HG03575 (cell line): ENCODE data around the gene KNTC1.
"Not testable (repeated sequence)": the region's sequence is repeated elsewhere in the genome, so short reads cannot be mapped to it uniquely, and the experiment has no call there.

Experiments
- ATAC-seq: cut with Tn5 transposase; IDR thresholded peaks from one replicate; pipeline ENCODE4 v1.9.1; 2021; ENCODE audit not compliant: unreplicated experiment, insufficient number of reproducible peaks, low FRiP score; ENCODE audit errors: extremely low read depth

Gene KNTC1

DNA sequence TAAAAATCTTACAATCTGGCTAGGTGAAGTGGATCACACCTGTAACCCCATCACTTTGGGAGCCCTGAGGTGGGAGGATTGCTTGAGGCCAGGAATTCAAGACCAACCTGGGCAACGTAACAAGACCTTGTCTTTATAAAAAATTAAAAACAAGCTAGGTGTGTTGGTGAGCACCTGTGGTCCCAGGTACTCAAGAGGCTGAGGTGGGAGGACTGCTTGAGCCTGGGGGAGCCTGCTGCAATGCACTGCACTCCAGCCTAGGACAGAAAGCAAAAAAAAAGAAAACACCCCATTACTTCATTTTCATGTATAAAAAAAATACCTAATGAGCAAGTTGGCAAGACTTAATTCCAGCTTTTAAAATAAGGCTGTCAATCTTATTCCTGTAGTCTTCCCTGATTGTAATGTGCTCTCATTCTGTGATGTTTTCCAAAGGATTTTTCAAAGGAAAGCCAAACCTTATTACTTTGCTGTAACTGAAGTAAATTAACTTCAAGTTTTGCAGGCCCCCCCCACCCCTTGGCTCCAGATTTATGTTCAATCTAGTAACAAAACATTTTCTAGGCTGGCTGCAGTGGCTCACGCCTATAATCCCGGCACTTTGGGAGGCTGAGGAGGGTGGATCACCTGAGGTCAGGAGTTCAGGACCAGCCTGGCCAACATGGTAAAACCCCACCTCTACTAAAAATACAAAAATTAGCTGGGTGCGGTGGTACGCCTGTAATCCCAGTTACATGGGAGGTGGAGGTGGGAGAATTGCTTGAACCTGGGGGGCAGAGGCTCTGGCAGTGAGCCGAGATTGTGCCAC, 23.1 kb upstream of the KNTC1 start:
- ATAC-seq = no peak

DNA sequence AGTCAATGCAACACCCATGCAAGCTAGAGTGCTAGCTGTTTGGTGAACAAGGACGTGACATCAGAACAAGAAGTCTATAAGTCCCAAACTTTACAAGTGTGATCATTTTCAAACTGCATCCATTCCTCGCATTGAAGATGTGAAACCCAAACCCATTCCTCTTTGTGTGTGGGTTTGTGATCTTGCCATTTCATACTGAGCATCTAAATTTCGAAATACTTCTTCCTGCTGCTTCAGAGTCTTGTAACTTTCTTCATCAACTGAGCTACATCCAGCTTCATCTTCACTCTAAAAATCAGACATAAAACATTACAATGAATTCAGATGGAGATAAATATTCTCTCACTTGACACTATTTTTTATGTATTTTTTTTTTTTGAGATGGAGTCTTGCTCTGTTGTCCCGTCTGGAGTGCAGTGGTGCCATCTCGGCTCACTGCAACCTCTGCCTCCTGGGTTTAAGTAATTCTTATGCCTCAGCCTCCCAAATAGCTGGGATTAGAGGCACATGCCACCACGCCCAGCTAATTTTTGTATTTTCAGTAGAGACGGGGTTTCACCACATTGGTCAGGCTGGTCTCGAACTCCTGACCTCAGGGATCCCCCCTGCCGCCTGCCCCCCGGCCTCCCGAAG, 21.5 kb upstream of the KNTC1 start:
- ATAC-seq = no peak

DNA sequence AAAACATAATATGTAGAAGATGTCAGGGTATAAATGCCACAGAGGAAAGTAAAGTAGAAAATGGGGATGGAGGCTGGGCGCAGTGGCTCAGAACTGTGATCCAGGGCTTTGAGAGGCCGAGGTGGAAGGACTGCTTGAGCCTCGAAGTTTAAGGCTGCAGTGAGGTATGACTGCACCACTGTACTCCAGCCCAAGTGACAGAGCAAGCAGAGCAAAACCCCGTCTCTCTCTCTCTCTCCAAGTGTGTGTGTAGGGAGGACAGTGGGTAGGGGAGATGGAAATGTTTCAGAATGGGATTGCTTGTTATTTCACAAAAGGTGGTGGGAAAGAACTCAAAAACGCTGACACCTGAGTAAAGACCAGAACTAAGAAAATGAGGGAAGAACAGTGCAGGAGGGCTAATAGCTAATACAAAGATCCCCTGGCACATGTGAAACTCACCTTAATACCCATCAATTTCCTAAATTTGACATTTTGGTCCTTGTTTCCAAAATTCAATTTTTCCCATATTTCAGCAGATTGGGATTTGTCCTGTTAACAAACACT, 20.6 kb upstream of the KNTC1 start:
- no peak for ATAC-seq

DNA sequence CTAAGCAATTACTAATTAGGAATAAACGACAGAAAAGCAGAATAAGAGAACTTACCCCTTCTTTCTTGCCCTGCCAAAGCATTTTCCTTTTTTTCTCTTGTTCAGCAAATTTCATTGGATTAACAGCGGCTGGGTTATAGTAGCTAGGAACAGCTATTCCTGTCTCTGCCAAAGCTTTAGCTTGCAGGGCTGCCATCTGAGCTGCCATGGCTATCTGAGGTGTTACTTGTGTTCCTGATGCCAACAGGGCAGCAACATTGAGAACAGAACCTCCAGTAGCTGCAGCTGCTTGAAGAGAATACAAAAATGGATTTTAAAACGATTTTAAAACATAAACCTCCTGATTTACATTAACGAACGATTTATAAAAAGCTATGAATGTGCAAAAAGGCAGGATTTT, 18.9 kb upstream of the KNTC1 start:
- no peak for ATAC-seq

DNA sequence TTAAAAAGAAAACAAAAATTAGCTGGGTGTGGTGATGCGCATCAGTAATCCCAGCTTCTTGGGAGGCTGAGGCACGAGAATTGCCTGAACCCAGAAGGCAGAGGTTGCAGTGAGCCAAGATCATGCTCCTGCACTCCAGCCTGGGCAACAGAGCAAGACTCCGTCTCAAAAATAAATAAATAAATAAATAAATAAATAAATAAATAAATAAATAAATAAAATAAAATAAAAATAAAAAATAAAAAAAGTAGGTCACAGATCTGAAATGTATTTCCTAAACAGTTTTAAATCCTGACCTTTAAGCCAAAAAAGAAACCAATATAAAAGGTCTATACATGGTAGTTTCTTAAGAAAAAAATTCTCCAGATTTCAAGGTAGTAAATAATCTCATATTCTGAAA, 14.0 kb upstream of the KNTC1 start:
- not testable (repeated sequence) for ATAC-seq

DNA sequence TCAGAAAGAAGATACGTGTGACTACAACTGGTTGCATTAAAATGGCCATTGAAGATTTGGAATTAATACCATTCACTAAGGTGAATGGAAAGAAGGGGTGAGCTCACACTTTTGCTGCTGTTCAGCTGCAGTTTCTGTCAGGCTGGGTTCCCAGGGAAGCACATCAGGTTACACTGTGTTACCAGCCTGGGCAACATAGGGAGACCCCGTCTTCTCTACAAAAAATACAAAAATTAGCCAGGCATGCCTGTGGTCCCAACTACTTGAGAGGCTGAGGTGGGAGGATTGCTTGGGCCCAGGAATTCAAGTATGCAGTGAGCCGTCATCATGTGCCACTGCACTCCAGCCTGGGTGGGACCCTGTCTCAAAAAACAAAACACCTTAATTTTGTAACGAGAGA, 13.4 kb upstream of the KNTC1 start:
- ATAC-seq = no peak

DNA sequence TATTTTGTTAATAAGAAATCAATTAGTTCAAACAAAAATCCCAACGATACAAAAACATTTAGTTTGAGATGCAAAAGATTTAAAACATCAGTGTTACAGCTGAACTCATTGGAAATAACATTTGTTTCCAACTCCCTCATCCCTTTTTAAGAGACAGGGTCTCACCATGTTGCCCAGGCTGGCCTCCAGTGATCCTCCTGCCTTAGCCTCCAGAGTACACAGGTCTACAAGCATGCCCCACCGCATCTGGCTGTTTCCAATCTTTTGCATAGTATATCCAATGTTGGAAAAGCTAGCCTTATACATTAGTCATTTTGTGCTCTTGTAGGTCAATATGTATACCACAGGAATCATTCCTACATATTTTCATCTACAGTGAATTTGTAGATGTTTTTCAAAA, 11.8 kb upstream of the KNTC1 start:
- no peak for ATAC-seq

DNA sequence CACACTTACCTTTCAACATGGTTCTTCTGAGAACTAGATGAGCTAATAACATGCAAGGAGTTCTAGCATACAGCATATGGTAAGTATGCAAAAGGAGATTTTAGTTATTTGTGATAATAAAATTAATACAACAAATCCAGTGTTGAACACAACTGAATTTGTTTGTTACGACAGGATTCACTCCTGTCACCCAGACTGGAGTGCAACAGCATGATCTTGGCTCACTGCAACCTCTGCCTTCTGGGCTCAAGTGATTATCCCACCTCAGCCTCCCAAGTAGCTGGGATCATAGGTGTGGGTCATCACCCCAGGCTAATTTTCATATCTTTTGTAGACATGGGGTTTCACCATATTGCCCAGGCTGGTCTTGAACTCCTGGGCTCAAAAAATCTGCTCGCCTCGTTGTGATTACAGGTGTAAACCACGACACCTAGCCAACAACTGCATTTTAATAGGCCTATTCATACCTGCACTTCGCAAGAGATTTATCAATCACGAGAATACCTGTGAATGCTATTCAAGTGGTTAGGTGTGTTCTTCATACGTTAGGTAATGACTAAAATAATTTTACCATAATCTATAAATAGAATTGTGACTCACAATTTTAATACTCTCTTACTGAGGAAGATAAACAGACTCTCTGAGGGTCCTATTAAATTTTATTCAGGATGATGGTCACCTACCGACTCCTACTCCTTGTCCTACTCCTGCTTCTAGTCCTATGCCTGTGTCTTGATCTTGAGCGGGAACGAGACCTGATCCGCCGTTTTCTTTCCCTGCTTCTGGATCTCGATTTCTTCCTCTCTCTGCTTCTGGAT, 10.3 kb upstream of the KNTC1 start:
- no peak for ATAC-seq

DNA sequence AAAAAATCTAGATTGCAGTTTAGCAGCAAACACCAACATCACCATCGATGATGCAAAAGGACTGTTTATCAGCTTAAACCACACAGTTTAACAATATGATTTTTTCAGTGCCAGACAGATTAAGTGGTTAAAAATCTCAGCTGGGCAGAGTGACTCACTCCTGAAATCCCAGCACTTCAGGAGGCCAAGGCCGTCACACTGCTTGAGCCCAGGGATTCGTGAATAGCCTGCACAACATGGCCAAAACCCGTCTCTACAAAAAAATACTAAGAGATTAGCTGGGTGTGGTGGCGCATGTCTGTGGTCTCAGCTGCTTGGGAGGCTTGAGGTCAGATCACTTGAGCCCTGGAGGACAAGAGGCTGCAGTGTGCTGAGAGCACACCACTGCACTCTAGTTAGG, 9.2 kb upstream of the KNTC1 start:
- ATAC-seq = no peak

DNA sequence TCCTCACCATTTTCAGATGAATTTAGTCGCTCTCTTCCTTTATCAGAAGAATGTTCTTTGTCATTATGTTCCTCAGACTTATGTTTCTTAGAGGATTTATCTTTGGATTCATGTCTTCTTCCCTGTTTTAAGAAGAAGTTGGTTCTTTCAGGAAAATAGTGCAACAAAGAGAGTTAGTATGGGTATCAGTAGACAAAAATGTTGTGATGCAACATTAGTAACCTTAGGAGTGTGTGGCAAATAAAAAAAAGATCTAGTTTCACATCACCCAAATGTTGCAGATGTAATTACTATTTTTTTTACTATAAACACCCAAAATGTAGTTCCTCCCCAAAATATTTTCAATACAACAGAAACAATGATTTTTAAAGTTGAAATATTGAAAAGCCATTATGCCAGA, 8.1 kb upstream of the KNTC1 start:
- ATAC-seq = no peak

DNA sequence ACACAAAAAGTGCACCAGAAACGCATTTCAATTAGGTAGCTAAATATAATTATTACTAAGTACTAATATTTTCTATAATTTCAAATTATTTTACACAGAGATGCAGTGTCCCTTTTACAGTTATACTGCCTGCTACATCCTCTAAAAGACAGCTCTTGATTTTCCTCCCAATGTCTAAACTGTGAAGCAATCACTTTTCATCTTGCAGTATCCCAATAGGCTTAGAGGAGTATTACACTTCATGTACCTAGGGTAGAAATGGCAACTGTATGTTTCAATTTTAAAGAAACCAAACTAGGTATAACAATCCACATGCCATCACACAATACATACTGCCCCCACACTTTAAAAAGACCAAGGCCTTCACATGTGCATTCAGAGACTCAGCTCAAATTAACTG, 7.6 kb upstream of the KNTC1 start:
- no peak for ATAC-seq

DNA sequence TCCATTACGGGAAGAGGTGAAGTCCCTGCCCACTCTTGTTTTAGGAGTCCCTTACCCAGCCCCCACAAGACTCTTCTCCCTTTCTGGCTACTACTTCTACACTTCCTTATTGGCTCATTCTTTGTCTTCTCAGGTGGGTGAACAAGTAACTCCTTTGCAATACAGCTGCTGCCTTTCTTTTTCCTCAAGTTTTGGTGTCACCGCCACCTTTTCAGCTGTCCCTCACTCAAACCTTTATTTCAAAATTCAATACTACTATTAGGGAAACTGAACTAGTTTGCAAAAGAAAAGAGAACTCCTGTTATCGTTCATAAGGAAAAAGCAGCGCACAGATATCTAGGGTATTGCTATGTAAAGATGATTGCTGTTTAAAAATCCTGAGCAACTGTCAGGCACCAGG, 6.4 kb upstream of the KNTC1 start:
- ATAC-seq = no peak

DNA sequence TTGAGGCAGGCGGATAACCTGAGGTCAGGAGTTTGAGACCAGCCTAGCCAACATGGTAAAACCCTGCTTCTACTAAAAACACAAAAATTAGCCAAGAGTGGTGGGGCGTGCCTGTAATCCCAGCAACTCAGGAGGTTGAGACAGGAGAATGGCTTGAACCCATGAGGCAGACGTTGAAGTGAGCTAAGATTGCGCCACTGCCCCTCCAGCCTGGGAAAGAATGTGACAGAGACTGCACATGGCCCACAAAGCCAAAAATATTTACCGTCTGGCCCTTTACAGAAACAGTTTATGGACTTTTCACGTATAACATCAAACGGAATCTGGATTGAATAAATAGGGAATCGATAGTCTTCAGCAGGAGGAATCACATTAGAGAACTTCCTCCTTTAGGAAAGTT, 3.8 kb upstream of the KNTC1 start:
- no peak for ATAC-seq

DNA sequence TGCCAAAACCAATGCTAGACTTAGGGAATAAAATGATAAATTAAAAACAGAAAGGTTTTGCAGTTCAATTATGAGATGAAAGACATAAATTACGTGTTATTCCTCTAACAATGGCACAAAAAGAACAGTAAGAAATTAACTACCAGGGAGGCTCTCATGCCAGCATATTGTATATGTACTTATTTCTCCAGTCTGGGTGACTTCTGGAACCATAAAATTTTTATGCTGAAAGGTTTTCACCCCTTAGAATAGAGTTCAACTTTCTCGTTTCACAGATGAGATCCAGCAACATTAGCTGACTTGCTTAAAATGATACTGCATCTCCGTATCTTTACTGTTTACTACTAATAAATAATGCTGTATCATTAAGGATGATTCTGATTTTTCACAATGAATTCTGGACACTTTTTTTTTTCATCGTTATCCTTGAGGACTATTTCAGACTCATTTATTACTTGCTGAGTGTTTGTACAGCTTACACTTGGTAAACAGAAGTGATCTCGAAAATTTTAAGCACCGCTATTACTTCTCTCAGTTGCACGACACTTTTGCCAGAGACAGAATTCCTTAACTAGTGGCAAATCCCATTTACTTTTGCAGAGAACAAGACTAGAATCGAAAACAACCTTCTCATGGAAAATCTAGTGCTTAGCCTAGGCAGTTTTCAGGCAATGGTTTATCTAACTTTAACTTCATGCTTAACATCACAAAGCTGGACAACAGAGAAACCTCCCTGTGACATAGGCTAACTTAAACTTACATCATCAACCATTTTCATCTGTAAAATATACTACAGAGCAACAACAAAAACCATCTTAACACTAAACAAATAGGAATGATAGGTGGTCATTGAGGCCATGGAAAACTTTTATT, 3.0 kb upstream of the KNTC1 start:
- no peak for ATAC-seq

DNA sequence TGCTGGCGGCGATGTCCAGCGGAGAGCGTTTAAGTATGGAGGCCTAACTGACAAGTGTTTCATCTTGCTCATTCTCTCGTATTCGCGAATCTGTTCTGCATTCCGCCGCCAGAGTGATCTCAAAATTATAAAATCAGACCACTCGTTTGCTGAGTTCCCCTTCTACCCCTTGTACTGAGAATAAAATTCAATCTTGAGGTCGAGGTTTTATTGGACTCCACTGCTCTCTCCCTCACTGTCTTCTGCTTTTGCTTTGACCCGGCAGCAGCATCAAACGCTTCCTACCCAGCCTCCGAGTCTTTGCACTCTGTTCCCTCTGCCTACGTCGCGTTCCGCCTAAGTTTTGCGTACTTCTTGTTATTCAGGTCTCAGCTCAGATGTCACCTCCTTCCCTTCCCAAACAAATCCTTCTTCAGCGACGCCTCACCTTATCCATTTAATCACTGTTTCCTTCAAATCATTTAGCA, 462 bp downstream of the KNTC1 start:
- no peak for ATAC-seq

DNA sequence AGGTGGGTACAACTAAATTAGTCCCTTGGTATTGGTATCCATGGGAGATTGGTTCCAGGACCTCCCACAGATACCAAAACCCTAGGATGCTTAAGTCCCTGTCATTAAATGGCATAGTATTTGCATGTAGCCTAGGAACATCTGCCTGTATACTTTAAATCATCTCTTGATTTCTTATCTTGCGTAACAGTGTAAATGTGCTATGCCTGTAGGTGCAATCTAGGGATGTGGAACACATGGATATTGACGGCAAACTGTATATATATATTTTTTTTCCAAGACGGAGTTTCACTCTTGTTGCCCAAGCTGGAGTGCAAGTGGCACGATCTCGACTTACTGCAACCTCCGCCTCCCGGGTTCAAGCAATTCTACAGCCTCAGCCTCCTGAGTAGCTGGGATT, 1.5 kb downstream of the KNTC1 start:
- no peak for ATAC-seq

DNA sequence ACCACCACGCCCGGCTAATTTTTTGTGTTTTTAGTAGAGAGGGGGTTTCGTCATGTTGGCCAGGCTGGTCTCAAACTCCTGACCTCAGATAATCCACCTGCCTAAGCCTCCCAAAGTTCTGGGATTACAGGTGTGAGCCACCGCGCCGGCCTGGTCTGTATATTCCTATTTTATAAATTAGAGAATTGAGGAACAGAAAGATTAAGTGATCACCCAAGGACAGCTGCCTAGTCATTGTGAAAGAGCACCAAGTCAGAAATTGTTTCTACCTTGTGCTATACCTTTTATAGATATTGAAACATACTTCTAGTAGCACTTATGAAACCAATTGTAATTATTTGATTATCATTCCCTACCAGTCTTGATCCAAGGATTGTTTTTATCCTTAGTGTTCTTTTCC, 1.9 kb downstream of the KNTC1 start:
- ATAC-seq = no peak

DNA sequence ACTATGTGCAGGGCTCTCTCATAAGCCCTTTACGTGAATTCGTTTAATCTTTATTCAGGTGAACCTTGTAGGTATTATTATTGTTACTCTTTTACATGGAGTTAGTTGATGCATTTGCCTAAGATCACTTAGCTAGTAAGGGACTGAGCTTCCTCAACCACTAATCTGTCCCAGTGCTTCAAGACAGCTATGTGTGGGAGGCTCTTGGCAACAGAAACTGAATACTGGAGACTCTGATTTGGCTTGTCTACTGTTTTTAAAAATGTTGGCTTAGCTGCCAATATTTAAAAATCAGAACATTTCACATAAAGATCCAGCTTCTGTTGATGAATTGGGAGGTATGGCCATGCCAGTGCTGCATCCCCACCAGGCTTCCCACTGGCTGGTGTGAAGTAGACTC, 6.8 kb downstream of the KNTC1 start:
- no peak for ATAC-seq

DNA sequence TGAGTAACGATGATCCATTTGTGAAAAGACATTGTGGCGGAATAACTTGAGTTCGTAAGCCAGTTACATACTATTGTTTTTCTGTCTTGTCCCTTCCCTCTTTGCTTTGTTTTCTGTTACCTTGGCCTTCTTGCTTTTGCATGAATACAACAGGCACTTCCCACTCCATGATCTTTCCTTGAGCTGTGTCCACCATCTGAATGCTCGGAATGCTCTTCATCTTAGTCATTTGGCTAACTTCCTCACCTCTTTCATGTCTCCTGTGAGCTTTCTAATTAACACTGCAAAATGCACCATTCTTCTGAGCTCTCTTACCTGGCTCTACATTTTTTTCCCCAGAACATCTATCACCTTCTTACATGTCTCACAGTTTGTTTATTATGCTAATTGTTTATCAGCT, 10.0 kb downstream of the KNTC1 start:
- no peak for ATAC-seq
